GM06990 (cell line): Measurements from ENCODE around the gene CD248.
"Not testable (repeated sequence)": the region's sequence is repeated elsewhere in the genome, so short reads cannot be mapped to it uniquely, and the experiment has no call there.

Experiments used
- DNase-seq: peaks from one replicate; pipeline ENCODE4 v3.0.0-alpha.2; 2011; ENCODE audit not compliant: insufficient read length; ENCODE audit errors: extremely low read depth
- H3K27me3 ChIP-seq: replicated peaks from 2 replicates; pipeline ENCODE4 v1.6.0; 2011; ENCODE audit warnings: low read length; ENCODE audit not compliant: control insufficient read depth, insufficient read depth
- H3K36me3 ChIP-seq: 2 replicates; pipeline ENCODE4 v1.5.1; 2011; ENCODE audit warnings: low read length; ENCODE audit not compliant: control insufficient read depth, insufficient read depth
- H3K4me3 ChIP-seq: replicated peaks from 2 replicates; pipeline ENCODE4 v1.5.1; 2011; ENCODE audit warnings: low read depth, mild to moderate bottlenecking, control low read depth, low read length
- CTCF ChIP-seq: IDR thresholded peaks from 2 replicates; pipeline ENCODE4 v1.5.1; 2011; ENCODE audit warnings: low read length, control low read depth, mild to moderate bottlenecking, inconsistent platforms; ENCODE audit not compliant: insufficient read depth, poor library complexity, severe bottlenecking

Gene CD248

GRCh38 chr11:66311470-66311964, 5.3 kb downstream of the CD248 start:
- H3K4me3 ChIP-seq, result peak overlapping the region; percentile 67
- DNase-seq, result no peak
- TF ChIP-seq CTCF, result no peak
- no peaks in the 10 kb centered on the region; the same call in 1 of the 2 replicates for H3K27me3 ChIP-seq
- H3K36me3 ChIP-seq, result no peaks in the 10 kb centered on the region

DNA sequence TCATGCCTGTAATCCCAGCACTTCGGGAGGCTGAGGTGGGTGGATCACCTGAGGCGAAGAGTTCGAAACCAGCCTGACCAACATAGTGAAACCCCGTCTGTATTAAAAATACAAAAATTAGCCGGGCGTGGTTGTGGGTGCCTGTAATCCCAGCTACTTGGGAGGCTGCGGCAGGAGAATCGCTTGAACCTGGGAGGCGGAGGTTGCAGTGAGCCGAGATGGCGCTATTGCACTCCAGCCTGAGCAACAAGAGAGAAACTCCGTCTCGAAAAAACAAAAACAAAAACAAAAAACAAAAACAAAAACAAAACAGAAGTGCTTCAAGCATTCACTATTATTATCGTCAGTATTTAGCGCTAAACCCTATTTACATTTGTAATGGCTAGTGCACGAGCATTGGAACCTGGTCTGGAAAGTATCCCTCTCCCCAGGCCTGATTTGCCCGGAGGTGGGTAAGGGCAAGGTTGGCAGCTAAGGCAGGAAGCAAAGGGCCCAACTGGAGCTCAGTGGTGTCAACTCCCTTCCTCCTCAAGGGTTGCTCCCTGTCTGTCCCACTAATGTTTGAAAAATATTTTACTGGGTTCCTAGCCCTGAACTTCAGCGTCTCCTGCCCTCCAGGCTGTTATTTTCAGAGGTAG, 5.9 kb downstream of the CD248 start:
- H3K4me3 ChIP-seq, DNase-seq, H3K27me3 ChIP-seq, H3K36me3 ChIP-seq: not testable (repeated sequence)

- DNase-seq, result no peak
- Histone ChIP-seq H3K4me3 (no peak overlapping the region), H3K36me3 (no peaks in the 10 kb centered on the region), H3K27me3 (no peaks in the 10 kb centered on the region)
- TF ChIP-seq CTCF, result no peak
Measured at GRCh38 chr11:66310324-66310723, 6.5 kb downstream of the CD248 start.

DNA sequence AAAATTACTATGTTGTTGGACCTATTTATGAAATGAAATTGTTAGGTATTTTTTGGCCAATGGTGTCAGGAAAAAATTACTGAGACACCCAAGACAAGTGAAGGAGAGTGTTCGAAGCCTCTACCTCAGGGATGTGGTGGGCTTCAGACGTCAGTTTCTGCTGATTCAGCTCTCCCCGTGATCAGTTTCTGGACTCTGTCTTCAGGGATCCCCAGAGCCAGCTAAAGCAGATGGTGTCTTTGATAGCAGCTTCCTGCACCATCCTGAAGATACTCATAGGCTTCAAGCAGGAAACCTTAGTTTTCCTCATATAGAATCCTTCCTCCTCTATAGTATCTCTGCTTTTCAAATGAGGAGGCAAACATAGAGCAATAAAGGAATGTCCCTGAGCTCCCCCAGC, 7.4 kb downstream of the CD248 start:
- H3K27me3 ChIP-seq, result no peaks in the 10 kb centered on the region

GRCh38 chr11:66302656-66303055, 14.2 kb downstream of the CD248 start:
- H3K4me3 ChIP-seq, result no peak overlapping the region
- no peak for DNase-seq
- no peak for TF ChIP-seq CTCF
- H3K27me3 ChIP-seq, result no peaks in the 10 kb centered on the region
- no peaks in the 10 kb centered on the region for H3K36me3 ChIP-seq

More for the DNA sequence above, 7.4 kb downstream of the CD248 start:
- no peak for TF ChIP-seq CTCF
- Histone ChIP-seq H3K36me3 (no peaks in the 10 kb centered on the region), H3K4me3 (no peak overlapping the region)
- DNase-seq, result no peak

DNA sequence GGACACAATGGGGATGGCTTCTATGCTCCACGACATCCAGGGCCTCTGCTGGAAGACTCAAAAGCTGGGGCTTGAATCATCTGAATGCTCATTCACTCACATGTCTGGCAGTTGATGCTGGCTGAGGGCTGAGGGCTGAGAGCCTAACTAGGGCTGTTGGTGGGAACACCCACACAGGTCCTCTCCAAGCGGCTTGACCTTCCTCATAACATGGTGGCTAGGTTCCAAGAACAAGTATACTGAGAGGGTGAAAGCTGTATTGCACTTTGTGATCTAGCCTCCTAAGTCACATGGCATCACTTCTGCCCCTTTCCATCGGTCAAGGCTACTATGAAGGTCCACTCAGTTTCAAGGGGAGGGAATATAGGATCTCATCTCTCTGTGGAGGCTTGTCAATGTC, 17.7 kb downstream of the CD248 start:
- H3K27me3 ChIP-seq, result no peaks in the 10 kb centered on the region; the same call in 1 of the 2 replicates
- H3K36me3 ChIP-seq, result no peaks in the 10 kb centered on the region
- H3K4me3 ChIP-seq, result no peak overlapping the region
- DNase-seq, result no peak
- TF ChIP-seq CTCF, result no peak
